Mesothelial cell of epicardium (in vitro differentiated cells): Measurements from ENCODE around the gene ALX4. TPM values are rescaled to one million over a fixed set of nuclear protein-coding genes. Genes with fewer than 3 reads are reported as not detected.

Experiments used
- DNase-seq, 2 experiments: peaks; one replicate each; pipeline ENCODE4 v3.0.0; 2021; ENCODE audit warnings: low spot score in 2 of 2; ENCODE audit not compliant: unreplicated experiment in 2 of 2
- H3K27ac Mint-ChIP-seq: 2 replicates; pipeline ENCODE4 v1.8.0; 2021; ENCODE audit warnings: mixed read lengths
- H3K27me3 Mint-ChIP-seq: 2 replicates; pipeline ENCODE4 v1.8.0; 2021; ENCODE audit warnings: low read depth, mixed read lengths
- H3K36me3 Mint-ChIP-seq: 2 replicates; pipeline ENCODE4 v1.8.0; 2021; ENCODE audit warnings: mixed read lengths
- H3K4me1 Mint-ChIP-seq: 2 replicates; pipeline ENCODE4 v1.8.0; 2021; ENCODE audit warnings: mixed read lengths
- H3K4me3 Mint-ChIP-seq: 2 replicates; pipeline ENCODE4 v1.8.0; 2021; ENCODE audit warnings: mild to moderate bottlenecking, moderate library complexity, mixed read lengths
- H3K9me3 Mint-ChIP-seq: 2 replicates; pipeline ENCODE4 v1.8.0; 2021; ENCODE audit warnings: mixed read lengths
- CTCF ChIP-seq: fragments of 200-600 bp; sonication (generic); IDR thresholded peaks from one replicate; pipeline ENCODE4 v1.5.0; 2021; ENCODE audit warnings: antibody characterized with exemption; ENCODE audit not compliant: unreplicated experiment
- total RNA-seq: library from RNA; stranded (reverse); gene quantifications from 3 replicates; pipeline ENCODE4 v1.2.1, GENCODE V29; 2021

ALX4 gene
- total RNA-seq, 1 donor from 2014 or later: 5.5 TPM

GRCh38 chr11:44229098-44229497 is 80.8 kb downstream of the ALX4 start:
- TF ChIP-seq CTCF: no peak
- no peaks in the 10 kb centered on the region for H3K9me3 Mint-ChIP-seq
- H3K4me3 Mint-ChIP-seq: no peak overlapping the region
- H3K27me3 Mint-ChIP-seq: no peaks in the 10 kb centered on the region
- peaks cover 41% of the 10 kb centered on the region for H3K4me1 Mint-ChIP-seq
- no peak for DNase-seq
- peaks cover 3% of the 10 kb centered on the region for H3K36me3 Mint-ChIP-seq
- no peak overlapping the region for H3K27ac Mint-ChIP-seq

- Mint-ChIP-seq H3K4me3 (no peak overlapping the region), H3K27ac (peak overlapping the region; percentile 47), H3K4me1 (peaks cover 41% of the 10 kb centered on the region)
Measured at GRCh38 chr11:44228379-44228778, 81.6 kb downstream of the ALX4 start.

GRCh38 chr11:44226945-44227344 is 83.0 kb downstream of the ALX4 start:
- Mint-ChIP-seq H3K4me1 (peaks cover 47% of the 10 kb centered on the region), H3K27me3 (no peaks in the 10 kb centered on the region), H3K36me3 (no peaks in the 10 kb centered on the region), H3K9me3 (no peaks in the 10 kb centered on the region), H3K27ac (no peak overlapping the region), H3K4me3 (no peak overlapping the region)
- no peak for DNase-seq
- no peak for TF ChIP-seq CTCF

More at GRCh38 chr11:44228379-44228778, 81.6 kb downstream of the ALX4 start:
- H3K27me3 Mint-ChIP-seq: no peaks in the 10 kb centered on the region
- TF ChIP-seq CTCF: no peak
- peaks cover 3% of the 10 kb centered on the region for H3K36me3 Mint-ChIP-seq
- no peak for DNase-seq
- H3K9me3 Mint-ChIP-seq: no peaks in the 10 kb centered on the region

GRCh38 chr11:44226490-44226889 is 83.4 kb downstream of the ALX4 start:
- Mint-ChIP-seq H3K9me3 (no peaks in the 10 kb centered on the region), H3K27me3 (no peaks in the 10 kb centered on the region), H3K36me3 (no peaks in the 10 kb centered on the region), H3K27ac (no peak overlapping the region), H3K4me1 (peaks cover 51% of the 10 kb centered on the region), H3K4me3 (no peak overlapping the region)
- no peak for DNase-seq
- TF ChIP-seq CTCF: no peak

- H3K4me3 Mint-ChIP-seq: no peak overlapping the region
- H3K4me1 Mint-ChIP-seq: peaks cover 66% of the 10 kb centered on the region
- DNase-seq: no peak
- no peak for TF ChIP-seq CTCF
- H3K9me3 Mint-ChIP-seq: no peaks in the 10 kb centered on the region
- H3K27me3 Mint-ChIP-seq: no peaks in the 10 kb centered on the region
- peak overlapping the region; percentile 68 for H3K27ac Mint-ChIP-seq
- H3K36me3 Mint-ChIP-seq: no peaks in the 10 kb centered on the region
Measured at GRCh38 chr11:44224867-44225501, 85.0 kb downstream of the ALX4 start.
